Measurements from ENCODE around the gene KRTAP4-1.

DNA sequence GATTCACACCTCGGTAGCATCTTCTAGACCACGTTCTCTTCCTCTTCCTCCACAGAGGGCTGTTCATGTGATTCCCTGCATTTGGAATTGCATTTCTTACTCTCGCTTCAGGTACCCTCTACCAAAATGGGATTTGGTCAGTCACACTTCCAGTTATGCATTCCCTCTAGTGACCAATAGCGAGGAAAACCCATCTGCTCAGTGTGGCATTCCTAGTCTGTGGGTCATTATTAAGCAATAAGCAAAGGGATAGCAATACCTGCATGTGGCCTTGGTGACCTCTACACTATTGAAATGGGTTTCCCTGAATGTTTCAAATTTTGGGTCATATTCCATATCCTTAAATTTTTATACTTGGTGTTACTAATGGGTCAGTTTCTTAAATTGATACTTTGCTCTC lies 34.7 kb downstream of the KRTAP4-1 start:
- TF ChIP-seq POLR2A (IDR thresholded peaks at IDR 0.05): no peak
- TF ChIP-seq, protein P1, sequence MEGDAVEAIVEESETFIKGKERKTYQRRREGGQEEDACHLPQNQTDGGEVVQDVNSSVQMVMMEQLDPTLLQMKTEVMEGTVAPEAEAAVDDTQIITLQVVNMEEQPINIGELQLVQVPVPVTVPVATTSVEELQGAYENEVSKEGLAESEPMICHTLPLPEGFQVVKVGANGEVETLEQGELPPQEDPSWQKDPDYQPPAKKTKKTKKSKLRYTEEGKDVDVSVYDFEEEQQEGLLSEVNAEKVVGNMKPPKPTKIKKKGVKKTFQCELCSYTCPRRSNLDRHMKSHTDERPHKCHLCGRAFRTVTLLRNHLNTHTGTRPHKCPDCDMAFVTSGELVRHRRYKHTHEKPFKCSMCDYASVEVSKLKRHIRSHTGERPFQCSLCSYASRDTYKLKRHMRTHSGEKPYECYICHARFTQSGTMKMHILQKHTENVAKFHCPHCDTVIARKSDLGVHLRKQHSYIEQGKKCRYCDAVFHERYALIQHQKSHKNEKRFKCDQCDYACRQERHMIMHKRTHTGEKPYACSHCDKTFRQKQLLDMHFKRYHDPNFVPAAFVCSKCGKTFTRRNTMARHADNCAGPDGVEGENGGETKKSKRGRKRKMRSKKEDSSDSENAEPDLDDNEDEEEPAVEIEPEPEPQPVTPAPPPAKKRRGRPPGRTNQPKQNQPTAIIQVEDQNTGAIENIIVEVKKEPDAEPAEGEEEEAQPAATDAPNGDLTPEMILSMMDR (IDR thresholded peaks at IDR 0.05): no peak
